B cell (primary cell): ENCODE measurements around the gene ARNT2. TPM values are rescaled to one million over a fixed set of nuclear protein-coding genes. Genes with fewer than 3 reads are reported as not detected.
A peak's percentile ranks its signal among the peaks of the same experiment; 100 is the strongest.

Experiments
- ATAC-seq: fragments of 200-7000 bp; cut with Tn5 transposase; one replicate; pipeline ENCODE4 v1.10.0; 2021; ENCODE audit warnings: low read depth, mild to moderate bottlenecking, moderate number of reproducible peaks, moderate library complexity
- CTCF ChIA-PET: fragments of 350-600 bp; sonication (Branson Sonifier 250); formaldehyde crosslinking; loops from one replicate; lab custom pipeline; 2021; ENCODE audit warnings: antibody characterized with exemption, inconsistent platforms; lab: Charles Lee
- POLR2A ChIA-PET: fragments of 350-600 bp; sonication (Branson Sonifier 250); formaldehyde crosslinking; loops from one replicate; lab custom pipeline; 2021; ENCODE audit warnings: antibody characterized with exemption; lab: Charles Lee
- DNase-seq: peaks from one replicate; pipeline ENCODE4 v3.0.0; 2013
- H2AFZ ChIP-seq: 2 replicates; pipeline ENCODE4 v1.6.1; 2012; ENCODE audit warnings: mild to moderate bottlenecking, low read depth, low read length; ENCODE audit not compliant: insufficient read depth, poor library complexity, severe bottlenecking
- H3K27ac ChIP-seq, 2 donors: 1 replicate in 1 of 2; 2 replicates in 1 of 2; pipeline ENCODE4 v1.5.1; 2012 to 2013; ENCODE audit warnings: low read length in 2 of 2, mild to moderate bottlenecking in 2 of 2, moderate library complexity in 1 of 2
- H3K27me3 ChIP-seq, 4 experiments: fragments of 200-600 bp in 1 of 4; sonication (generic) in 1 of 4; replicated peaks in 1 of 4; 1 replicate in 2 of 4; 2 replicates in 2 of 4; pipeline versions ENCODE4 v1.6.1 to v1.7.0; 2013 to 2016; ENCODE audit warnings: low read length in 3 of 4, mild to moderate bottlenecking in 2 of 4, mixed read lengths in 1 of 4, moderate library complexity in 1 of 4; ENCODE audit not compliant: insufficient read depth in 4 of 4, control insufficient read depth in 3 of 4; ENCODE audit errors: control extremely low read depth in 1 of 4
- H3K36me3 ChIP-seq, 2 experiments: replicated peaks in 1 of 2; 1 replicate in 1 of 2; 2 replicates in 1 of 2; pipeline versions ENCODE4 v1.6.1 to v1.7.1; 2013; ENCODE audit warnings: low read length in 1 of 2; ENCODE audit not compliant: insufficient read depth in 2 of 2, control insufficient read depth in 1 of 2; ENCODE audit errors: control extremely low read depth in 1 of 2, extremely low read depth in 1 of 2
- H3K4me1 ChIP-seq, 2 donors: fragments of 200-600 bp in 1 of 2; sonication (generic) in 1 of 2; 1 replicate in 1 of 2; 2 replicates in 1 of 2; pipeline versions ENCODE4 v1.5.1 to v1.6.1; 2013 to 2017; ENCODE audit warnings: low read length in 2 of 2; ENCODE audit not compliant: control insufficient read depth in 2 of 2, insufficient read depth in 2 of 2
- H3K4me2 ChIP-seq: replicated peaks from 2 replicates; pipeline ENCODE3; 2012; ENCODE audit warnings: mild to moderate bottlenecking, low read depth, low read length; ENCODE audit not compliant: poor library complexity, severe bottlenecking
- H3K4me3 ChIP-seq, 5 experiments: fragments of 200-600 bp in 1 of 5; sonication (generic) in 1 of 5; 1 replicate in 3 of 5; 2 replicates in 2 of 5; pipeline versions ENCODE4 v1.5.1 to v1.7.0; 2011 to 2016; ENCODE audit warnings: low read length in 4 of 5, mild to moderate bottlenecking in 4 of 5, low read depth in 2 of 5, control low read depth in 1 of 5, moderate library complexity in 1 of 5; ENCODE audit not compliant: insufficient read depth in 1 of 5; ENCODE audit errors: control extremely low read depth in 1 of 5, extremely low read depth in 1 of 5
- H3K79me2 ChIP-seq: fragments of 200-600 bp; sonication (generic); one replicate; pipeline ENCODE4 v1.6.0; 2016; ENCODE audit warnings: low read length; ENCODE audit not compliant: control insufficient read depth, insufficient read depth
- H3K9ac ChIP-seq: fragments of 200-600 bp; sonication (generic); 2 replicates; pipeline ENCODE4 v1.6.1; 2017; ENCODE audit warnings: mild to moderate bottlenecking, low read length, moderate library complexity
- H3K9me3 ChIP-seq, 3 donors: one replicate each; pipeline versions ENCODE4 v1.6.1 to v1.7.1; 2013; ENCODE audit warnings: low read length in 2 of 3; ENCODE audit not compliant: control insufficient read depth in 2 of 3, insufficient read depth in 1 of 3; ENCODE audit errors: control extremely low read depth in 1 of 3
- H4K20me1 ChIP-seq: 2 replicates; pipeline ENCODE4 v1.6.0; 2012; ENCODE audit warnings: mild to moderate bottlenecking, low read length; ENCODE audit not compliant: insufficient read depth, control insufficient read depth, poor library complexity, severe bottlenecking
- H3K27ac Mint-ChIP-seq: one replicate; pipeline ENCODE4 v1.8.0; 2021; ENCODE audit warnings: mixed read lengths
- H3K27me3 Mint-ChIP-seq: one replicate; pipeline ENCODE4 v1.8.0; 2021; ENCODE audit warnings: mixed read lengths
- H3K4me1 Mint-ChIP-seq: one replicate; pipeline ENCODE4 v1.8.0; 2021; ENCODE audit warnings: mixed read lengths
- H3K4me3 Mint-ChIP-seq: one replicate; pipeline ENCODE4 v1.8.0; 2021; ENCODE audit warnings: mixed read lengths
- H3K9me3 Mint-ChIP-seq: one replicate; pipeline ENCODE4 v1.8.0; 2022; ENCODE audit warnings: mixed read lengths; ENCODE audit not compliant: insufficient read depth
- EZH2 ChIP-seq: IDR thresholded peaks from 2 replicates; pipeline ENCODE4 v1.6.1; 2012; ENCODE audit warnings: borderline replicate concordance, low read depth, mild to moderate bottlenecking, moderate library complexity, low read length; ENCODE audit not compliant: insufficient read depth, poor library complexity, severe bottlenecking
- WGBS: methylation state at CpG from one replicate; pipeline ENCODE4 v1.1.5; 2013; ENCODE audit warnings: missing lambda C conversion rate; ENCODE audit not compliant: insufficient coverage; 5-methylcytosine and 5-hydroxymethylcytosine counted together
- intact Hi-C: fragments of 100-400 bp; cut with micrococcal nuclease; formaldehyde crosslinking; loops from one replicate; pipeline ENCODE4 v1.10.0; 2022
- polyA plus RNA-seq: library from polyadenylated mRNA; depleted of rRNA; stranded (reverse); fragments of >200 nt; gene quantifications from 2 replicates; pipeline ENCODE4 v1.2.3, GENCODE V29; 2012
- total RNA-seq, 2 donors: library from RNA; stranded (reverse); fragments of 120-200 nt in 1 of 2; gene quantifications; 1 replicate in 1 of 2; 2 replicates in 1 of 2; pipeline versions ENCODE4 v1.2.3 to v1.2.4, GENCODE V29; 2013 to 2022
- TF ChIP-seq, protein P1 (sequence below): fragments of 200-600 bp; IDR thresholded peaks from one replicate; pipeline ENCODE4 v1.8.0; 2022; ENCODE audit warnings: antibody characterized with exemption, mild to moderate bottlenecking

ARNT2 gene
- total and polyA plus RNA-seq, 2 donors (not counting 1 experiment from before 2014, with no cell fraction given): not detected

DNA sequence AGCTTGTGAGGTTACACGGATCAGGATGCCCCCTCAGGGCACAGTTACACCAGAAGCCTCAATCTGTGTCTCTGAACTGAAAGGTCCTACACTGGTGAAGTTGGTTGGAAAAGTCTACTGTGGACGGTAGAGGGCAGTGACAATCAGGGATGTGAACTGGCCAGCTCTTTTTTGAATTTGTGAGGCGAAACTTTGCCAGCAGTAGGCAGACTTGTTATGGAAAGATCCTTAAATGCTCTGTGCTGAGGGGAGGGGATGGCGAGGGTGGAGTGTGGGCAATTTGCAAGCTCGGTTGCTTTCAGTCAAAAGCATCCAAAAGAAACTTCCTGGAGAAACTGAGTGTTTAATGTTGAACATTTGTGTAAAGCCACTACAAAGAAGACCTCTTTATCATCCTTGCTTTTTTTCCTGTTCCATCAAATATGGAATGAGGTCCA is 163.6 kb downstream of the ARNT2 start:
- CTCF ChIA-PET: interaction anchor here (0.7 to 4.1 kb wide), 6 partner anchors 93 to 698 kb away, joined by 3 to 22 read pairs (median 8); partner anchors contain the start of gene CEMIP
- no peak for TF ChIP-seq EZH2
- TF ChIP-seq, protein P1, sequence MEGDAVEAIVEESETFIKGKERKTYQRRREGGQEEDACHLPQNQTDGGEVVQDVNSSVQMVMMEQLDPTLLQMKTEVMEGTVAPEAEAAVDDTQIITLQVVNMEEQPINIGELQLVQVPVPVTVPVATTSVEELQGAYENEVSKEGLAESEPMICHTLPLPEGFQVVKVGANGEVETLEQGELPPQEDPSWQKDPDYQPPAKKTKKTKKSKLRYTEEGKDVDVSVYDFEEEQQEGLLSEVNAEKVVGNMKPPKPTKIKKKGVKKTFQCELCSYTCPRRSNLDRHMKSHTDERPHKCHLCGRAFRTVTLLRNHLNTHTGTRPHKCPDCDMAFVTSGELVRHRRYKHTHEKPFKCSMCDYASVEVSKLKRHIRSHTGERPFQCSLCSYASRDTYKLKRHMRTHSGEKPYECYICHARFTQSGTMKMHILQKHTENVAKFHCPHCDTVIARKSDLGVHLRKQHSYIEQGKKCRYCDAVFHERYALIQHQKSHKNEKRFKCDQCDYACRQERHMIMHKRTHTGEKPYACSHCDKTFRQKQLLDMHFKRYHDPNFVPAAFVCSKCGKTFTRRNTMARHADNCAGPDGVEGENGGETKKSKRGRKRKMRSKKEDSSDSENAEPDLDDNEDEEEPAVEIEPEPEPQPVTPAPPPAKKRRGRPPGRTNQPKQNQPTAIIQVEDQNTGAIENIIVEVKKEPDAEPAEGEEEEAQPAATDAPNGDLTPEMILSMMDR: peak; percentile 15
- H3K36me3 ChIP-seq: no peaks in the 10 kb centered on the region
- Mint-ChIP-seq H3K4me1 (no peaks in the 10 kb centered on the region), H3K4me3 (no peak overlapping the region), H3K27me3 (peaks cover 43% of the 10 kb centered on the region), H3K9me3 (no peaks in the 10 kb centered on the region), H3K27ac (no peak overlapping the region)
- H4K20me1 ChIP-seq: no peaks in the 10 kb centered on the region
- no peak overlapping the region for H3K4me2 ChIP-seq
- peak; percentile 18 for DNase-seq
- H3K27ac ChIP-seq: no peak overlapping the region
- no peak for ATAC-seq
- no peak overlapping the region for H3K9ac ChIP-seq
- H3K4me3 ChIP-seq: no peak overlapping the region
- H3K4me1 ChIP-seq: no peaks in the 10 kb centered on the region
- POLR2A ChIA-PET: no interaction called here
- 10% methylated on average over 3 of the region's 5 CpGs for WGBS
- peaks cover 0 to 3% (median 0%) of the 10 kb centered on the region in 4 experiments for H3K27me3 ChIP-seq
- H3K79me2 ChIP-seq: no peaks in the 10 kb centered on the region
- H2AFZ ChIP-seq: no peak overlapping the region
- peaks cover 0 to 2% (median 0%) of the 10 kb centered on the region in 3 donors for H3K9me3 ChIP-seq
- intact Hi-C loops: loop anchor here (1.0 kb wide), 1 partner anchor 209 kb away; no protein-coding TSS in a partner anchor

DNA sequence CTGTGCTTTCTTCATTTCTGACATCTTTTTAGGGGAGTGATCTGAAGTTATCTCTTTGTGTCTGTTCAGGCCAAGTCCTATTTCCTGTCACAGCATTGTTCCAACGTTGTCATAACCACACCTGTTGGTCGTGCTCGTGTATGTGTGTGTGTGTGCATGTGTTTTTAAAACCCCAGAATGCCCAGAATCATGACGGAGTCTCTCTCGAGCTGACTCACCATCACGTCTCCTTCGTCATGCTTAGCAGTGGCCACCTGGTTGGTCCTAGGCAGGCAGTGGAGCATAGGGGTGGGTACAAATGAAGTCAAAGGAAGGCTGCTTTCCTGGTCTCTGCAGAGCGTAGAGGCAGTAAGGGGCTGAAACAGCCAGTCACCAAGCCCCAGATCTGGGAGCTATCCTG is 164.1 kb downstream of the ARNT2 start:
- H4K20me1 ChIP-seq: no peaks in the 10 kb centered on the region
- 77% methylated on average over 4 of the region's 8 CpGs for WGBS
- ChIA-PET CTCF (interaction anchor here (0.7 to 4.1 kb wide), 5 partner anchors 92 to 697 kb away, joined by 3 to 22 read pairs (median 13); partner anchors contain the start of gene CEMIP), POLR2A (no interaction called here)
- intact Hi-C loops: no loop called here
- TF ChIP-seq EZH2: no peak
- TF ChIP-seq, protein P1: no peak
- H3K4me2 ChIP-seq: no peak overlapping the region
- Mint-ChIP-seq H3K27me3 (peaks cover 44% of the 10 kb centered on the region), H3K27ac (no peak overlapping the region), H3K4me3 (no peak overlapping the region), H3K4me1 (no peaks in the 10 kb centered on the region), H3K9me3 (no peaks in the 10 kb centered on the region)
- no peaks in the 10 kb centered on the region for H3K4me1 ChIP-seq
- no peak overlapping the region for H3K4me3 ChIP-seq
- DNase-seq (no peak), ATAC-seq (no peak)
- no peak overlapping the region for H3K27ac ChIP-seq
- H3K36me3 ChIP-seq: no peaks in the 10 kb centered on the region
- H2AFZ ChIP-seq: no peak overlapping the region
- no peak overlapping the region for H3K9ac ChIP-seq
- H3K79me2 ChIP-seq: no peaks in the 10 kb centered on the region
- peaks cover 0 to 3% (median 0%) of the 10 kb centered on the region in 4 experiments for H3K27me3 ChIP-seq
- H3K9me3 ChIP-seq: peaks cover 0 to 2% (median 0%) of the 10 kb centered on the region in 3 donors
